ENCODE results near the gene RNF13.

The RNF13 gene

GRCh38 chr3:149909923-149910322 lies 96.9 kb downstream of the RNF13 start:
- TF ChIP-seq CTCF (IDR thresholded peaks at IDR 0.05) (no peak), ZFX (IDR thresholded peaks at IDR 0.05; ENCODE audit: borderline replicate concordance) (no peak)
- H3K27ac ChIP-seq, result no peak overlapping the region

- no peak for TF ChIP-seq CTCF (IDR thresholded peaks at IDR 0.05)
- no peak for TF ChIP-seq ZFX (IDR thresholded peaks at IDR 0.05; ENCODE audit: borderline replicate concordance)
- H3K27ac ChIP-seq, result no peak overlapping the region
Measured at GRCh38 chr3:149917124-149917667, 104.2 kb downstream of the RNF13 start.

- no peak overlapping the region for H3K27ac ChIP-seq
- TF ChIP-seq CTCF (IDR thresholded peaks at IDR 0.05), result no peak
- TF ChIP-seq ZFX (IDR thresholded peaks at IDR 0.05; ENCODE audit: borderline replicate concordance), result no peak
Measured at GRCh38 chr3:149919509-149919908, 106.5 kb downstream of the RNF13 start.

GRCh38 chr3:149920119-149920518 lies 107.1 kb downstream of the RNF13 start:
- TF ChIP-seq ZFX (IDR thresholded peaks at IDR 0.05; ENCODE audit: borderline replicate concordance) (no peak), CTCF (IDR thresholded peaks at IDR 0.05) (no peak)
- no peak overlapping the region for H3K27ac ChIP-seq

GRCh38 chr3:149933008-149933407 lies 120.0 kb downstream of the RNF13 start:
- TF ChIP-seq ZFX (IDR thresholded peaks at IDR 0.05; ENCODE audit: borderline replicate concordance) (no peak), CTCF (IDR thresholded peaks at IDR 0.05) (no peak)
- H3K27ac ChIP-seq, result no peak overlapping the region

- H3K27ac ChIP-seq, result no peak overlapping the region
- TF ChIP-seq CTCF (IDR thresholded peaks at IDR 0.05) (no peak), ZFX (IDR thresholded peaks at IDR 0.05; ENCODE audit: borderline replicate concordance) (no peak)
Measured at GRCh38 chr3:149933858-149934257, 120.8 kb downstream of the RNF13 start.

GRCh38 chr3:149934524-149934923 lies 121.5 kb downstream of the RNF13 start:
- TF ChIP-seq ZFX (IDR thresholded peaks at IDR 0.05; ENCODE audit: borderline replicate concordance), result no peak
- no peak for TF ChIP-seq CTCF (IDR thresholded peaks at IDR 0.05)
- no peak overlapping the region for H3K27ac ChIP-seq
